ENCODE results near the gene FAM151B. TPM values are rescaled to one million over a fixed set of nuclear protein-coding genes. Genes with fewer than 3 reads are reported as not detected.

FAM151B gene
- total and polyA plus RNA-seq, 2 of the 13 experiments (the other 11 are each of a cell fraction or from before 2014, with no cell fraction given), result 0.61 to 1.0 TPM

- TF ChIP-seq CENPT (CRISPR knock-in tag; IDR thresholded peaks at IDR 0.05; ENCODE audit: low read depth), result no peak
- no peak for TF ChIP-seq ZNF30 (CRISPR knock-in tag; IDR thresholded peaks at IDR 0.05)
- TF ChIP-seq ZSCAN20 (CRISPR knock-in tag; IDR thresholded peaks at IDR 0.05; ENCODE audit: borderline replicate concordance), result no peak
- H3K79me2 ChIP-seq (ENCODE audit: insufficient read depth, low read length), result no peaks in the 10 kb centered on the region
- WGBS (ENCODE audit: low lambda C conversion rate), result 19% methylated on average over 5 of the region's 5 CpGs
- ChIA-PET CTCF (ENCODE audit: low intra/inter-chr PET ratio, low total read pairs) (no interaction called here), POLR2A (no interaction called here)
- no peak overlapping the region for H3K9ac ChIP-seq (ENCODE audit: insufficient read depth, low read depth, low read length)
- no peaks in the 10 kb centered on the region for H4K20me1 ChIP-seq (ENCODE audit: insufficient read depth, low read length)
- intact Hi-C loops (cut with micrococcal nuclease; ENCODE audit: unreplicated experiment) (no loop called here), in situ Hi-C loops (cut with HindIII; ENCODE audit: extremely low pct_ligation_motif_present, low pct_unique_long_range_greater_than_20kb) (no loop called here)
- H3K36me3 ChIP-seq (replicated peaks in 1 of 2; ENCODE audit: control insufficient read depth in 1 of 2, insufficient read depth in 2 of 2, low read length in 2 of 2), result no peaks in the 10 kb centered on the region
- no peak for ATAC-seq
- H3K27me3 ChIP-seq (ENCODE audit: control insufficient read depth in 1 of 2, insufficient read depth in 2 of 2, low read length in 2 of 2), result peaks cover 18 to 52% of the 10 kb centered on the region in 2 experiments
- no peak overlapping the region for H3K27ac ChIP-seq (ENCODE audit: extremely low read length, insufficient read depth, low read length)
- H2AFZ ChIP-seq (ENCODE audit: low read length), result no peak overlapping the region
- no TSS peak for BruUV-seq (replicated peaks)
- no peak for DNase-seq (ENCODE audit: low spot score)
- H3K4me3 ChIP-seq (replicated peaks in 1 of 3; ENCODE audit: insufficient read depth in 1 of 3, low read depth in 2 of 3, low read length in 3 of 3), result no peak overlapping the region
- no peak overlapping the region; the same call in 1 of the 2 replicates for H3K4me2 ChIP-seq (ENCODE audit: low read depth, low read length)
- H3K9me3 ChIP-seq (ENCODE audit: low read length), result no peaks in the 10 kb centered on the region
- FAIRE-seq, result no peak
- H3K4me1 ChIP-seq (ENCODE audit: insufficient read depth, low read length), result peaks cover 10% of the 10 kb centered on the region; the same call in 1 of the 2 replicates
These were observed 78.9 kb downstream of the FAM151B start for GRCh38 chr5:80566711-80567259.

GRCh38 chr5:80568251-80568650 lies 80.4 kb downstream of the FAM151B start:
- 53% methylated on average over 3 of the region's 6 CpGs for WGBS (ENCODE audit: low lambda C conversion rate)
- Histone ChIP-seq H3K4me3 (replicated peaks in 1 of 3; ENCODE audit: insufficient read depth in 1 of 3, low read depth in 2 of 3, low read length in 3 of 3) (no peak overlapping the region), H3K9me3 (ENCODE audit: low read length) (no peaks in the 10 kb centered on the region), H3K4me1 (ENCODE audit: insufficient read depth, low read length) (peaks cover 10% of the 10 kb centered on the region; the same call in 1 of the 2 replicates), H3K79me2 (ENCODE audit: insufficient read depth, low read length) (no peaks in the 10 kb centered on the region), H3K4me2 (ENCODE audit: low read depth, low read length) (no peak overlapping the region), H3K36me3 (replicated peaks in 1 of 2; ENCODE audit: control insufficient read depth in 1 of 2, insufficient read depth in 2 of 2, low read length in 2 of 2) (no peaks in the 10 kb centered on the region), H3K27ac (ENCODE audit: extremely low read length, insufficient read depth, low read length) (no peak overlapping the region), H3K9ac (ENCODE audit: insufficient read depth, low read depth, low read length) (no peak overlapping the region), H4K20me1 (ENCODE audit: insufficient read depth, low read length) (no peaks in the 10 kb centered on the region), H2AFZ (ENCODE audit: low read length) (no peak overlapping the region), H3K27me3 (ENCODE audit: control insufficient read depth in 1 of 2, insufficient read depth in 2 of 2, low read length in 2 of 2) (peaks cover 21 to 57% of the 10 kb centered on the region in 2 experiments)
- no peak for FAIRE-seq
- in situ Hi-C loops (cut with HindIII; ENCODE audit: extremely low pct_ligation_motif_present, low pct_unique_long_range_greater_than_20kb) (no loop called here), intact Hi-C loops (cut with micrococcal nuclease; ENCODE audit: unreplicated experiment) (no loop called here)
- ChIA-PET CTCF (ENCODE audit: low intra/inter-chr PET ratio, low total read pairs) (no interaction called here), POLR2A (no interaction called here)
- ATAC-seq, result no peak
- no peak for DNase-seq (ENCODE audit: low spot score)
- no TSS peak for BruUV-seq (replicated peaks)
- no peak for TF ChIP-seq ZFYVE20 (CRISPR knock-in tag; IDR thresholded peaks at IDR 0.05; ENCODE audit: borderline replicate concordance, low read depth)
- no peak for TF ChIP-seq IKZF5 (CRISPR knock-in tag; IDR thresholded peaks at IDR 0.05)
- no peak for TF ChIP-seq ARNT2 (CRISPR knock-in tag; IDR thresholded peaks at IDR 0.05; ENCODE audit: low read depth)
- no peak for TF ChIP-seq ZNF724P (CRISPR knock-in tag; IDR thresholded peaks at IDR 0.05; ENCODE audit: borderline replicate concordance)
- no peak for TF ChIP-seq ZNF142 (CRISPR knock-in tag; IDR thresholded peaks at IDR 0.05)
- TF ChIP-seq ZNF235 (CRISPR knock-in tag; IDR thresholded peaks at IDR 0.05; ENCODE audit: borderline replicate concordance), result no peak

Measured in HepG2 (cell line).